Ectodermal cell (in vitro differentiated cells): Measurements from ENCODE around the gene RAD51B.

Experiments used
- H3K27ac ChIP-seq: 2 replicates; pipeline ENCODE4 v1.7.0; 2013; ENCODE audit warnings: mild to moderate bottlenecking, low read depth, low read length; ENCODE audit not compliant: insufficient read depth, poor library complexity, severe bottlenecking
- H3K27me3 ChIP-seq: 2 replicates; pipeline ENCODE4 v1.7.0; 2013; ENCODE audit warnings: mild to moderate bottlenecking, low read length; ENCODE audit not compliant: insufficient read depth, control insufficient read depth, poor library complexity, severe bottlenecking
- H3K36me3 ChIP-seq: one replicate; pipeline ENCODE4 v1.7.0; 2013; ENCODE audit warnings: low read length; ENCODE audit not compliant: control insufficient read depth, insufficient read depth
- H3K4me1 ChIP-seq: one replicate; pipeline ENCODE4 v1.7.0; 2013; ENCODE audit warnings: low read length; ENCODE audit not compliant: control insufficient read depth, insufficient read depth
- H3K4me3 ChIP-seq: 2 replicates; pipeline ENCODE4 v1.7.0; 2013; ENCODE audit warnings: low read depth, low read length, control low read depth; ENCODE audit not compliant: insufficient read depth
- H3K9me3 ChIP-seq: 2 replicates; pipeline ENCODE4 v1.7.0; 2013; ENCODE audit warnings: mild to moderate bottlenecking, low read length, moderate library complexity; ENCODE audit not compliant: control insufficient read depth
- WGBS, 2 experiments: methylation state at CpG; one replicate each; pipeline ENCODE4 v1.1.7; 2013; ENCODE audit warnings: missing lambda C conversion rate in 2 of 2; 5-methylcytosine and 5-hydroxymethylcytosine counted together

RAD51B gene

GRCh38 chr14:68103853-68104252, 284.3 kb downstream of the RAD51B start:
- WGBS, 2 experiments: 80 to 85% methylated on average over 3 of the region's 3 CpGs
- H3K27me3 ChIP-seq: no peaks in the 10 kb centered on the region
- H3K36me3 ChIP-seq: no peaks in the 10 kb centered on the region
- no peak overlapping the region for H3K4me3 ChIP-seq
- no peaks in the 10 kb centered on the region for H3K4me1 ChIP-seq
- H3K9me3 ChIP-seq: no peaks in the 10 kb centered on the region
- no peak overlapping the region for H3K27ac ChIP-seq

- no peak overlapping the region for H3K27ac ChIP-seq
- H3K4me1 ChIP-seq: no peaks in the 10 kb centered on the region
- no peaks in the 10 kb centered on the region for H3K9me3 ChIP-seq
- H3K4me3 ChIP-seq: no peak overlapping the region
- H3K36me3 ChIP-seq: no peaks in the 10 kb centered on the region
- H3K27me3 ChIP-seq: no peaks in the 10 kb centered on the region
- WGBS, 2 experiments: 78% methylated on average over 1 of the region's 1 CpG; no CpG with 5 or more reads in 1 of the 2 experiments
Observed at GRCh38 chr14:68104518-68104917, 284.9 kb downstream of the RAD51B start.

- H3K9me3 ChIP-seq: no peaks in the 10 kb centered on the region
- H3K4me3 ChIP-seq: no peak overlapping the region
- no peaks in the 10 kb centered on the region for H3K27me3 ChIP-seq
- no peaks in the 10 kb centered on the region for H3K4me1 ChIP-seq
- no peaks in the 10 kb centered on the region for H3K36me3 ChIP-seq
- H3K27ac ChIP-seq: no peak overlapping the region
- WGBS, 2 experiments: 44 to 70% methylated on average over 1 to 2 of the region's 2 CpGs
Observed at GRCh38 chr14:68105816-68106215, 286.2 kb downstream of the RAD51B start.

- H3K4me1 ChIP-seq: peaks cover 4% of the 10 kb centered on the region
Observed at GRCh38 chr14:68106456-68106855, 286.9 kb downstream of the RAD51B start.

GRCh38 chr14:68106905-68107304, 287.3 kb downstream of the RAD51B start:
- H3K27ac ChIP-seq: no peak overlapping the region
- H3K4me3 ChIP-seq: no peak overlapping the region
- no peaks in the 10 kb centered on the region for H3K36me3 ChIP-seq
- H3K27me3 ChIP-seq: no peaks in the 10 kb centered on the region
- peaks cover 7% of the 10 kb centered on the region for H3K4me1 ChIP-seq
- H3K9me3 ChIP-seq: no peaks in the 10 kb centered on the region
- 100% methylated on average over 2 of the region's 2 CpGs; no CpG with 5 or more reads in 1 of the 2 experiments for WGBS, 2 experiments

More at GRCh38 chr14:68106456-68106855, 286.9 kb downstream of the RAD51B start:
- Histone ChIP-seq H3K27me3 (no peaks in the 10 kb centered on the region), H3K36me3 (no peaks in the 10 kb centered on the region), H3K4me3 (no peak overlapping the region), H3K9me3 (no peaks in the 10 kb centered on the region), H3K27ac (no peak overlapping the region)
- 71 to 100% methylated on average over 1 of the region's 1 CpG for WGBS, 2 experiments

- H3K36me3 ChIP-seq: no peaks in the 10 kb centered on the region
- H3K9me3 ChIP-seq: no peaks in the 10 kb centered on the region
- 93% methylated on average over 3 to 4 of the region's 4 CpGs for WGBS, 2 experiments
- H3K4me3 ChIP-seq: no peak overlapping the region
- no peaks in the 10 kb centered on the region for H3K27me3 ChIP-seq
- peaks cover 12% of the 10 kb centered on the region for H3K4me1 ChIP-seq
- no peak overlapping the region for H3K27ac ChIP-seq
Observed at GRCh38 chr14:68109132-68109900, 289.7 kb downstream of the RAD51B start.

- WGBS, 2 experiments: 91 to 92% methylated on average over 4 to 5 of the region's 5 CpGs
Observed at GRCh38 chr14:68111097-68111852, 291.7 kb downstream of the RAD51B start.

GRCh38 chr14:68111853-68112270, 292.3 kb downstream of the RAD51B start:
- Histone ChIP-seq H3K27ac (peak overlapping the region; percentile 6), H3K4me1 (peaks cover 12% of the 10 kb centered on the region), H3K27me3 (no peaks in the 10 kb centered on the region), H3K4me3 (no peak overlapping the region), H3K9me3 (no peaks in the 10 kb centered on the region), H3K36me3 (no peaks in the 10 kb centered on the region)
- 97 to 98% methylated on average over 2 of the region's 2 CpGs for WGBS, 2 experiments

More at GRCh38 chr14:68111097-68111852, 291.7 kb downstream of the RAD51B start:
- Histone ChIP-seq H3K27ac (no peak overlapping the region), H3K4me3 (no peak overlapping the region), H3K9me3 (no peaks in the 10 kb centered on the region), H3K36me3 (no peaks in the 10 kb centered on the region), H3K4me1 (peaks cover 12% of the 10 kb centered on the region), H3K27me3 (no peaks in the 10 kb centered on the region)

- 100% methylated on average over 1 of the region's 1 CpG for WGBS, 2 experiments
- H3K4me1 ChIP-seq: peaks cover 12% of the 10 kb centered on the region
- H3K4me3 ChIP-seq: no peak overlapping the region
- no peaks in the 10 kb centered on the region for H3K9me3 ChIP-seq
- no peaks in the 10 kb centered on the region for H3K36me3 ChIP-seq
- H3K27me3 ChIP-seq: no peaks in the 10 kb centered on the region
- no peak overlapping the region for H3K27ac ChIP-seq
Observed at GRCh38 chr14:68112442-68112841, 292.9 kb downstream of the RAD51B start.

- Histone ChIP-seq H3K27ac (no peak overlapping the region), H3K4me3 (no peak overlapping the region), H3K4me1 (peaks cover 12% of the 10 kb centered on the region), H3K27me3 (no peaks in the 10 kb centered on the region), H3K9me3 (no peaks in the 10 kb centered on the region), H3K36me3 (no peaks in the 10 kb centered on the region)
- 88 to 96% methylated on average over 2 to 3 of the region's 3 CpGs for WGBS, 2 experiments
Observed at GRCh38 chr14:68113343-68113930, 293.9 kb downstream of the RAD51B start.
